Adipocyte (in vitro differentiated cells): ENCODE measurements around the gene NR5A2.

Experiments used
- DNase-seq: peaks from one replicate; pipeline ENCODE4 v3.0.0-alpha.2; 2015; ENCODE audit warnings: low read depth
- H3K27me3 ChIP-seq: replicated peaks from 2 replicates; pipeline ENCODE4 v1.7.0; 2013; ENCODE audit warnings: mild to moderate bottlenecking, low read length, moderate library complexity; ENCODE audit not compliant: control insufficient read depth, insufficient read depth
- H3K36me3 ChIP-seq: 2 replicates; pipeline ENCODE4 v1.7.0; 2013; ENCODE audit warnings: low read length, mild to moderate bottlenecking, moderate library complexity; ENCODE audit not compliant: control insufficient read depth, insufficient read depth, severe bottlenecking
- H3K4me1 ChIP-seq: 2 replicates; pipeline ENCODE4 v1.7.0; 2013; ENCODE audit warnings: mild to moderate bottlenecking, low read length, moderate library complexity; ENCODE audit not compliant: control insufficient read depth, insufficient read depth
- H3K4me3 ChIP-seq: 2 replicates; pipeline ENCODE4 v1.7.0; 2013; ENCODE audit warnings: mild to moderate bottlenecking, low read length, moderate library complexity
- H3K9ac ChIP-seq: 2 replicates; pipeline ENCODE4 v1.7.0; 2013; ENCODE audit warnings: mild to moderate bottlenecking, low read length, moderate library complexity
- H3K9me3 ChIP-seq: 2 replicates; pipeline ENCODE4 v1.7.0; 2013; ENCODE audit warnings: mild to moderate bottlenecking, low read length, moderate library complexity; ENCODE audit not compliant: control insufficient read depth

The NR5A2 gene

DNA sequence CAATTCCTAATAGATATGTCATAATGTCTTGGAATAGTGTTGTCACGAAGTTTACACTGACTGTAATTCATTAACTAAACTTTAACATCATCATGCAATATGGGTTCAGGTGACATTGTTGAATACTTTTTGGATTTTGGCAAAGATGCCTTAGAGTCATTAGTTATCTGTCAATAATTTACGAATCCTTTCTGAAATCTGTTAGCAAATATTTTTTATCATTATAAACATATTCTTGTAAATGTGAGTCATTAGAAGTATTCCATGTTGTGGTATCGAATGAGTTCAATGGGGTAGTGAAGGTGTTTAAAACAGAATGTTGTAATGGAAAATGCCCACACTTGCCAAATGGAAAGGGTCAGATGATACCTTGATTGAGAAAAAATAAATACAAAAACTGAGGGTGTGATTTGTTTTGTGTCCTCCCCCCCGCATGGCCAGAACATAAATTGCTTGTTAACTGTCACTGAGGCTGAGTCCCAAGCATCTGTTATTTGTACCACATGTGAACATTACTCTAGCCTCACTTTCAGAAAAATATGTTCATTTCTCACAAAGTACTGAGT, 5.2 kb upstream of the NR5A2 start:
- H3K4me1 ChIP-seq: no peaks in the 10 kb centered on the region
- H3K27me3 ChIP-seq: peaks cover 8% of the 10 kb centered on the region
- no peaks in the 10 kb centered on the region for H3K9me3 ChIP-seq
- H3K9ac ChIP-seq: no peak overlapping the region
- no peak for DNase-seq
- H3K36me3 ChIP-seq: no peaks in the 10 kb centered on the region
- H3K4me3 ChIP-seq: no peak overlapping the region

DNA sequence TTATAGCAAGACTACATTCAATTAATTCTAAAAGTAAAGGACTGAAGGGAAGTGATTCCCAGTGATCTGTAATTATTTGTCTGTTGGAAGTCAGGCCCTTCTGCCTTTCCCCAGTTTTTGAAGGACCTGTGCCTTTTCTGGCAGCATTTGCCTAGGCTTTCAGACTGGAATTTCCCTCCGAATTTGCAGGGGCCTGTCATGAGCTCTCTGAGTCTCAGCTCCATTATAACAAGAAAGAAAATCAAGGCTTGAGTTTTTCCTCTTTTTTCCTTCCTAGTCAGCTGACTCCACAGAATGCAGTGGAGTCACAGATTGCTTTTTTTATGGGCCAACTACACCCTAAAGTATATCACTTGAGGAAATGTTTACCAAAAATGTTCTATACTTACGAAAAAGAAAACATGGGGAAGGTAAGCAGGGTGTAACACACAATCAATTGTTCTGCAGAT, 1.1 kb downstream of the NR5A2 start:
- no peaks in the 10 kb centered on the region for H3K36me3 ChIP-seq
- H3K27me3 ChIP-seq: peaks cover 51% of the 10 kb centered on the region
- no peaks in the 10 kb centered on the region for H3K9me3 ChIP-seq
- peak overlapping the region; percentile 61 for H3K9ac ChIP-seq
- DNase-seq: peak; percentile 42
- H3K4me1 ChIP-seq: peaks cover 4% of the 10 kb centered on the region
- peak overlapping the region; percentile 86 for H3K4me3 ChIP-seq

DNA sequence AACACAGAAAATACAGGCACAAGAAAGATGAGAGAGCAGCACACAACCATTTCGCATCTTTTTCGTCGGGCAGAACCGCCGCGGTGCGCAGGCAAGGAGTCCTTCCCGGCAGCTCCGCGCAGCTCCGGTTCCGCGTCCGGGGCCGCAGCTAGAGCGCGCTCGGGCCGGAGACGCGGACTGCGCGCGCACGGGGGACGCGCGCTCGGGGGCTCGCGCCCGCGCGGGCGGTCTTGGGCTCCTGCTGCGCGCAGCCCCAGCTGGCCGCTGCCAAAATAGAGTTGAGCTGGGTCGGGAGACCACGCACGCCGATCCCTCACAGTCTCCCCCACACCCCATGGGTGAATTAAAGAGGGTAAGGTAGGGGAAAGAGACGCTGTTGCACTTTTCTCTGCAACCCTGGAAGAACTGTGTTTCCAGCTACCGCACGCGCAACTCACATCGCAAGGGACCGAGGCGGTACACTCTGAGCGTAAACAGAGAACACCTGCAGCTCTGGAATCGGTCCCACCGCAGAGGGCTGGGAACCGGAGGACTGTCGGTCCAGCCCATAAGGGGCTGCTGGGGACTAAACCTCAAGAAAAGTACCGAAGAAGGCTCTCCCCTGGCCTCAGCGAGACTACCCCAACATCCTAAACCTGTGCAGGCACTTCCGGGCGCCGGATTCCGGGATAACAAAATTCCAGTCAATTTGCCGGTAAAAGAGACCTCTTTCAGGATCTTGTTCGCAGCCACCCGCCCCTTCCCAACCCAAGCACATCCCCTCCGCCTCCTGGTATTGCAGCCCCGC, 1.7 kb downstream of the NR5A2 start:
- Histone ChIP-seq H3K9ac (peak overlapping the region; percentile 61), H3K4me3 (peak overlapping the region; percentile 86), H3K36me3 (no peaks in the 10 kb centered on the region), H3K27me3 (peaks cover 54% of the 10 kb centered on the region), H3K4me1 (peaks cover 9% of the 10 kb centered on the region), H3K9me3 (no peaks in the 10 kb centered on the region)
- peak; percentile 81 for DNase-seq

DNA sequence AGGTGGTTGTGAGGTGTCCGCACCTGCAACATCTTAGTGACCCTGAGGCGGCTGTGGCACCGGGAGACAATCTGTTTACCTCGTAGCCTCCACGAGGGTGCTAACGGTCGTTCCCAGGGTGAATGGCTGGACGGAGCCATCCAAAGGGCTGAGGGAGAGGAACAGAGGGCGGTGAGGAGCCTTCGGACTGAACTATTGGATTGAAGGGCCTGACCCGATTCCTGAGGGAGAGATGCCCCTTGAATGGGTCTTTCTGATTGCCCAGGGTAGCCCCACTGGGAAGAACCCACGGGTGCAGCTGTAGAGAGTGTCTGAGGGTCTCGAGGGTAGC, 2.3 kb downstream of the NR5A2 start:
- Histone ChIP-seq H3K27me3 (peaks cover 55% of the 10 kb centered on the region), H3K4me1 (peaks cover 10% of the 10 kb centered on the region), H3K4me3 (peak overlapping the region; percentile 86), H3K9me3 (no peaks in the 10 kb centered on the region), H3K9ac (no peak overlapping the region), H3K36me3 (no peaks in the 10 kb centered on the region)
- no peak for DNase-seq

DNA sequence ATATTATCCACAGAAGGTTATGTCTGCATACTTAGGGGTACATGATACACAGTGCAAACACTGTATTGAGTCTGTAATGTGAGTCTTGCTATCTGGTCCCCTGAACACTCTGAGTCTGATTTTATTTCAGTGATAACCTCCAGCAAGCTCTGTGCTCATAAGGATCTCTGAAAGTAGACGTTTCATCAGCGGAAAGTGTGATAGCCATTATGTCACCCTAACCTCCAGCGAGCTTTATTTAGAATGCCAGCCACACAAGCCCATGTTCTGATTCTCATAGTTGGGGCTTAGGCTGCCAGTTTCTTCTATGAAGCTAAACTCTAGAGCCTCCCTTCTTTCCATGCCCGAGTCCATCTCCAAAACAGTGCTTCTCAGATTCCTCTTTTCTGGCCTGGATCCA, 3.3 kb downstream of the NR5A2 start:
- H3K27me3 ChIP-seq: peaks cover 65% of the 10 kb centered on the region
- no peak overlapping the region for H3K4me3 ChIP-seq
- no peaks in the 10 kb centered on the region for H3K36me3 ChIP-seq
- no peaks in the 10 kb centered on the region for H3K9me3 ChIP-seq
- H3K9ac ChIP-seq: no peak overlapping the region
- DNase-seq: no peak
- H3K4me1 ChIP-seq: peaks cover 18% of the 10 kb centered on the region

DNA sequence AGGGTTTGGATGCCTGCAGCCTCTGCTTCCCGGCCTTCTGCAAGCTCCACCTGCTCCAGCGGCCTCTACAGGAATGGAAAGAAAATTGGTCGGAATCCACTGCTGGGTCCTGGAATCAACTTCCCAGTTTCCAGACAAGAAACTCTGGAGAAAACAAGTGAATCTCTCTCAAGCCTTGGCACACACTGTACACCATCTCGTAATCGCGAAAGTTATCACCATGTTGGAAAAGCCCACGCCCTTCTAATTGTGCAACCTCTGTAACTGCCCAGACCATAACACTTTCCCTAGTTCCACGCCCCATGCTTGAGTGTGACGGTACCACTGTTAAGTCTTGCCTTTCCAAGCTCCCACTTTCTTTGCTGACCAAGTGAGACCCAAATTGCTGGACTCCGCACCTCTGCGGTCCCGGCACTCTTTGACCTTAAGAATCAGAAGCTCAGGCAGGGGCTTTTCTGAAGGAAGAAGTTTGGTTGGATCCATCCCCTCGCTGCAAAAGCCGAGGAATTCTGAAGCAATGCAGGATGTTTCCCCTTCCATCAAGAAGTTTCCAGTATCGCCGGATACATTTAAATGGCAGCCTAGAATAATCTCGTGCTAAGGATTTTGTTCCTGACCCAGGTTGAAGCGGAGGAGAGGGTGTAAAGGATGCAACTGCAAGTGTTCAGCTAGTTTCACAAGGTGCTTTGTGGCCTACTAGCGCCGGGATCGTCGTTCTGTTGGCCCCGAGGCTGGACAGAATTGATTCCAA, 6.2 kb downstream of the NR5A2 start:
- Histone ChIP-seq H3K27me3 (peaks cover 82% of the 10 kb centered on the region), H3K4me1 (peaks cover 18% of the 10 kb centered on the region), H3K9ac (no peak overlapping the region), H3K9me3 (no peaks in the 10 kb centered on the region), H3K36me3 (no peaks in the 10 kb centered on the region), H3K4me3 (no peak overlapping the region)
- no peak for DNase-seq

GRCh38 chr1:200034262-200034557, 6.7 kb downstream of the NR5A2 start:
- H3K9ac ChIP-seq: no peak overlapping the region
- peaks cover 85% of the 10 kb centered on the region for H3K27me3 ChIP-seq
- H3K4me1 ChIP-seq: peaks cover 21% of the 10 kb centered on the region
- H3K36me3 ChIP-seq: no peaks in the 10 kb centered on the region
- H3K4me3 ChIP-seq: no peak overlapping the region
- DNase-seq: no peak
- H3K9me3 ChIP-seq: no peaks in the 10 kb centered on the region

DNA sequence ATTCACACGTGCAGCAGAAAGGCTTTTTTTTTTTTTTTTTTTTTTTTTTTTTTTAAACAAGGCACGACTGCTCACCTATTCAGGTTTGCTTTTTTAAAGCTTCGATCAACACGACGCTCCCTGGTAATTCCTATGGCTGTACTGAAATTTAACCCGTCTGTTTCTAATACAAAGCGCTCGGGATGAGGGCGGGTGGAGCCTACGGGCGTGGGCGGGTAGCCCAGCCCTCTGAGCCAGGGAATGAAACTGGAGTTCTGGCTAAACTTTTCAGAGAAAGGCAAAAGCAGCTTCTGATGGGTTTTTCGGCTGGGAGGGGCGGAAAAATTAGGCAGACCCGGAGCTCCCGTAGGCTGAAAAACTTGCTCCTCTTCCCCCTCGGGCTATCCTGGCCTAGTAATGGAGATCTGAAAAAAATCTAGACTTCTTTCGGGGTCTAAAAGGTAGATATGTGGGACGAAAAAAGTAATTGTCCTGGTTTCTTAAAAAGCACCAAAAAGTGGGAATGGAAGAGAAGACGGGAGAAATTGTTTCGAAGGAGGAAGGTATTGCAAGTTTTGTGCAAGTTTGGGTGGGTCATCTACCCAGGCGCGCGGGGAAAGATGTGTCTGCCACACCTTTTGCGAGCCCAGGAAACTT, 7.4 kb downstream of the NR5A2 start:
- no peak overlapping the region for H3K9ac ChIP-seq
- peak overlapping the region; percentile 62 for H3K4me3 ChIP-seq
- DNase-seq: peak; percentile 60
- no peaks in the 10 kb centered on the region for H3K36me3 ChIP-seq
- H3K4me1 ChIP-seq: peaks cover 25% of the 10 kb centered on the region
- peaks cover 84% of the 10 kb centered on the region for H3K27me3 ChIP-seq
- H3K9me3 ChIP-seq: no peaks in the 10 kb centered on the region

DNA sequence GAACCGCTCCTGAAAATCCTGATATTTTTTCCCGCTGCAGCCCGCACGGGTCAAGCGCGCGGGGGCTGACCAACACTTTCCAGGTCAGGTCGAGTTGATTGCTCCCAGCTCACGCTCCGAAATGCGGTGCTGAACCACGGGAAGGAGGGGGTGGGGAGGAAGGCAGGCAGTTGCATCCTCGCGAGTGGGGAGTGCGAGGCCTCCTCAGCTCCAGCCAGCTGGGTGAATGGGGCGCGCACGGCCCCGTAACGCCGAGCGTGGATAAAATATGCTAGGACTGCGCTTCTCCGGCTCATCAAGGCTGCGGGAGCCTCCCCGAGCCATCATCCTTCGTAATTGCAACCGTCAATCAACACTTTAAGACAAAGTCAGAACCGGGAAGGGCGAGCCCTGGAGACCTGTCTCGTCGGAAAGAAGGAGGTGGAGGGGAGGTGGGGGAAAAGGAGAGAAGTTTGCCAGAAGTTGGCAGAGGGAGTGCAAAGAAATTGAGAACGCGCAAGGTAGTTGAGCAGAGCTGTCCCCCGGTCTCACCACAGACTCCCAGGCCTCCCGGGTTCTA, 8.0 kb downstream of the NR5A2 start:
- Histone ChIP-seq H3K36me3 (no peaks in the 10 kb centered on the region), H3K4me1 (peaks cover 27% of the 10 kb centered on the region), H3K27me3 (peaks cover 84% of the 10 kb centered on the region), H3K9ac (no peak overlapping the region), H3K4me3 (peak overlapping the region; percentile 62), H3K9me3 (no peaks in the 10 kb centered on the region)
- DNase-seq: peak; percentile 25

- Histone ChIP-seq H3K9ac (no peak overlapping the region), H3K4me1 (peaks cover 27% of the 10 kb centered on the region), H3K36me3 (no peaks in the 10 kb centered on the region), H3K9me3 (no peaks in the 10 kb centered on the region), H3K27me3 (peaks cover 84% of the 10 kb centered on the region), H3K4me3 (no peak overlapping the region)
- no peak for DNase-seq
These were observed 8.6 kb downstream of the NR5A2 start for GRCh38 chr1:200035956-200036618.
